OCI-LY7 (cell line): ENCODE data around the gene PHOX2B.

Experiments used
- EZH2phosphoT487 ChIP-seq: fragments of 200-600 bp; sonication (generic); IDR thresholded peaks from 2 replicates; pipeline ENCODE4 v1.6.1; 2018; ENCODE audit warnings: low read depth, borderline replicate concordance, mild to moderate bottlenecking, mixed run types, antibody characterized with exemption, low read length, moderate library complexity, mixed read lengths
- TF ChIP-seq, protein P1 (sequence below): fragments of 200-600 bp; sonication (generic); conservative IDR thresholded peaks from 2 replicates; pipeline ENCODE4 v1.5.1; 2014; ENCODE audit warnings: mild to moderate bottlenecking, antibody characterized with exemption, low read length, moderate library complexity, mixed read lengths

DNA sequence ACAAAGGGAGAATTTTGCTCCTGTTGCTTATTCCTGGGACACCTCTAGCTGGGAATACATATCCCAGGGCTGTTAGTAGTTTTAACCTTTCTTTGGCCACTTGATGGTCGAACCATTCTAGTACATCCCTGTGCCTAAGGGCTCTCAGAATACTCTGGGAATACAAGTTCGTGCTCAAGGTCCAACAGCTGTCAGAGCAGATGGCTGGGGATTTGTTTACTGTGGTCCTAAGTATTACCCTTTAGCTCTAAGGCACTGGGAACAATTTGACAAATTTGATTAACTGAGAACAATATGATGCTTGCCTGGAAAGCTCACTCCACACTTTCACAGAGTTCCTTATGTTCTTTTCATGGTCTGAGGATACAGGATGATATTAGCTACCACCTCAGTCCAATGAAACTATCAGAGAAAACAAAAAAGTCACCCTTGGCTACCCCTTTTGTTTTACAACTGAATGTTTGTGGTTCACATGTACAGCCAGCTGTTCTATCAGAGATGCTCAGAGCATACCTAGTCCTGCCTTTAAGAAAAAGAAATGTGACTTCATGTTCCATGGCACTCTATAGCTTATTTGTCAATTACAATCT lies 47.4 kb upstream of the PHOX2B start:
- TF ChIP-seq, protein P1, sequence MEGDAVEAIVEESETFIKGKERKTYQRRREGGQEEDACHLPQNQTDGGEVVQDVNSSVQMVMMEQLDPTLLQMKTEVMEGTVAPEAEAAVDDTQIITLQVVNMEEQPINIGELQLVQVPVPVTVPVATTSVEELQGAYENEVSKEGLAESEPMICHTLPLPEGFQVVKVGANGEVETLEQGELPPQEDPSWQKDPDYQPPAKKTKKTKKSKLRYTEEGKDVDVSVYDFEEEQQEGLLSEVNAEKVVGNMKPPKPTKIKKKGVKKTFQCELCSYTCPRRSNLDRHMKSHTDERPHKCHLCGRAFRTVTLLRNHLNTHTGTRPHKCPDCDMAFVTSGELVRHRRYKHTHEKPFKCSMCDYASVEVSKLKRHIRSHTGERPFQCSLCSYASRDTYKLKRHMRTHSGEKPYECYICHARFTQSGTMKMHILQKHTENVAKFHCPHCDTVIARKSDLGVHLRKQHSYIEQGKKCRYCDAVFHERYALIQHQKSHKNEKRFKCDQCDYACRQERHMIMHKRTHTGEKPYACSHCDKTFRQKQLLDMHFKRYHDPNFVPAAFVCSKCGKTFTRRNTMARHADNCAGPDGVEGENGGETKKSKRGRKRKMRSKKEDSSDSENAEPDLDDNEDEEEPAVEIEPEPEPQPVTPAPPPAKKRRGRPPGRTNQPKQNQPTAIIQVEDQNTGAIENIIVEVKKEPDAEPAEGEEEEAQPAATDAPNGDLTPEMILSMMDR: no peak
- TF ChIP-seq EZH2phosphoT487: no peak
